ENCODE data around the gene PDK1.
A peak's percentile ranks its signal among the peaks of the same experiment; 100 is the strongest.
"Not testable (repeated sequence)": the region's sequence is repeated elsewhere in the genome, so short reads cannot be mapped to it uniquely, and the experiment has no call there.

Gene PDK1

GRCh38 chr2:172518995-172519394 is 36.9 kb upstream of the PDK1 start:
- ATAC-seq (ENCODE audit: insufficient read depth, low read depth): no peak
- no peak overlapping the region for H3K4me2 ChIP-seq (ENCODE audit: insufficient read depth, low read length)

GRCh38 chr2:172525601-172526000 is 30.3 kb upstream of the PDK1 start:
- no peak overlapping the region for H3K27ac ChIP-seq (ENCODE audit: low read length)
- DNase-seq (peak; percentile 8), ATAC-seq (ENCODE audit: insufficient read depth, low read depth) (no peak)
- no peaks in the 10 kb centered on the region for H3K27me3 ChIP-seq (ENCODE audit: insufficient read depth, low read length, poor library complexity)
- no peak overlapping the region for H3K4me3 ChIP-seq (ENCODE audit: low read depth in 1 of 2, low read length in 2 of 2)
- no peak overlapping the region for H2AFZ ChIP-seq (ENCODE audit: low read depth, low read length)
- no peaks in the 10 kb centered on the region for H3K36me3 ChIP-seq (ENCODE audit: insufficient read depth, low read length)
- H3K9ac ChIP-seq (ENCODE audit: low read depth, low read length): no peak overlapping the region
- TF ChIP-seq EZH2 (IDR thresholded peaks at IDR 0.05; ENCODE audit: borderline replicate concordance, low read depth, low read length, severe bottlenecking) (no peak), CTCF (IDR thresholded peaks at IDR 0.05; ENCODE audit: borderline replicate concordance, extremely low read depth, low read length, poor library complexity, severe bottlenecking) (no peak)
- no peaks in the 10 kb centered on the region for H3K4me1 ChIP-seq (ENCODE audit: insufficient read depth, low read length)
- no peak overlapping the region for H3K4me2 ChIP-seq (ENCODE audit: insufficient read depth, low read length)
- H3K79me2 ChIP-seq (ENCODE audit: insufficient read depth, low read length): no peaks in the 10 kb centered on the region
- peaks cover 19% of the 10 kb centered on the region for H3K9me3 ChIP-seq (ENCODE audit: insufficient read depth, low read length, severe bottlenecking)
- H4K20me1 ChIP-seq (ENCODE audit: insufficient read depth, low read length): no peaks in the 10 kb centered on the region

More at GRCh38 chr2:172518995-172519394, 36.9 kb upstream of the PDK1 start:
- TF ChIP-seq CTCF (IDR thresholded peaks at IDR 0.05; ENCODE audit: borderline replicate concordance, extremely low read depth, low read length, poor library complexity, severe bottlenecking): no peak
- TF ChIP-seq EZH2 (IDR thresholded peaks at IDR 0.05; ENCODE audit: borderline replicate concordance, low read depth, low read length, severe bottlenecking): no peak
- no peak overlapping the region for H3K4me3 ChIP-seq (ENCODE audit: low read depth in 1 of 2, low read length in 2 of 2)
- H4K20me1 ChIP-seq (ENCODE audit: insufficient read depth, low read length): no peaks in the 10 kb centered on the region
- H3K79me2 ChIP-seq (ENCODE audit: insufficient read depth, low read length): no peaks in the 10 kb centered on the region
- H3K9me3 ChIP-seq (ENCODE audit: insufficient read depth, low read length, severe bottlenecking): peaks cover 16% of the 10 kb centered on the region
- H2AFZ ChIP-seq (ENCODE audit: low read depth, low read length): no peak overlapping the region
- H3K4me1 ChIP-seq (ENCODE audit: insufficient read depth, low read length): no peaks in the 10 kb centered on the region
- no peak overlapping the region for H3K27ac ChIP-seq (ENCODE audit: low read length)
- no peaks in the 10 kb centered on the region for H3K27me3 ChIP-seq (ENCODE audit: insufficient read depth, low read length, poor library complexity)
- no peak overlapping the region for H3K9ac ChIP-seq (ENCODE audit: low read depth, low read length)
- no peaks in the 10 kb centered on the region for H3K36me3 ChIP-seq (ENCODE audit: insufficient read depth, low read length)
- no peak for DNase-seq

GRCh38 chr2:172531309-172531708 is 24.6 kb upstream of the PDK1 start:
- H3K4me3 ChIP-seq (ENCODE audit: low read depth in 1 of 2, low read length in 2 of 2): no peak overlapping the region

GRCh38 chr2:172532461-172532860 is 23.4 kb upstream of the PDK1 start:
- not testable (repeated sequence) for H3K27ac ChIP-seq (ENCODE audit: low read length); H3K36me3 ChIP-seq (ENCODE audit: insufficient read depth, low read length); H3K79me2 ChIP-seq (ENCODE audit: insufficient read depth, low read length); H3K4me1 ChIP-seq (ENCODE audit: insufficient read depth, low read length); ATAC-seq (ENCODE audit: insufficient read depth, low read depth); H3K9ac ChIP-seq (ENCODE audit: low read depth, low read length); H3K4me3 ChIP-seq (ENCODE audit: low read depth in 1 of 2, low read length in 2 of 2); H3K4me2 ChIP-seq (ENCODE audit: insufficient read depth, low read length); H4K20me1 ChIP-seq (ENCODE audit: insufficient read depth, low read length); H3K27me3 ChIP-seq (ENCODE audit: insufficient read depth, low read length, poor library complexity); H2AFZ ChIP-seq (ENCODE audit: low read depth, low read length); DNase-seq
- peaks cover 27% of the 10 kb centered on the region for H3K9me3 ChIP-seq (ENCODE audit: insufficient read depth, low read length, severe bottlenecking)

More at GRCh38 chr2:172531309-172531708, 24.6 kb upstream of the PDK1 start:
- TF ChIP-seq CTCF (IDR thresholded peaks at IDR 0.05; ENCODE audit: borderline replicate concordance, extremely low read depth, low read length, poor library complexity, severe bottlenecking): no peak
- TF ChIP-seq EZH2 (IDR thresholded peaks at IDR 0.05; ENCODE audit: borderline replicate concordance, low read depth, low read length, severe bottlenecking): no peak
- no peaks in the 10 kb centered on the region for H3K4me1 ChIP-seq (ENCODE audit: insufficient read depth, low read length)
- H2AFZ ChIP-seq (ENCODE audit: low read depth, low read length): no peak overlapping the region; the same call in 1 of the 2 replicates
- no peaks in the 10 kb centered on the region for H4K20me1 ChIP-seq (ENCODE audit: insufficient read depth, low read length)
- H3K9me3 ChIP-seq (ENCODE audit: insufficient read depth, low read length, severe bottlenecking): peaks cover 33% of the 10 kb centered on the region
- H3K9ac ChIP-seq (ENCODE audit: low read depth, low read length): no peak overlapping the region
- H3K27me3 ChIP-seq (ENCODE audit: insufficient read depth, low read length, poor library complexity): no peaks in the 10 kb centered on the region
- H3K79me2 ChIP-seq (ENCODE audit: insufficient read depth, low read length): no peaks in the 10 kb centered on the region
- DNase-seq: no peak
- H3K27ac ChIP-seq (ENCODE audit: low read length): no peak overlapping the region
- no peak for ATAC-seq (ENCODE audit: insufficient read depth, low read depth)
- H3K4me2 ChIP-seq (ENCODE audit: insufficient read depth, low read length): no peak overlapping the region
- no peaks in the 10 kb centered on the region for H3K36me3 ChIP-seq (ENCODE audit: insufficient read depth, low read length)
